Fibroblast of lung (primary cell): ENCODE data around the gene HLA-DMA. TPM values are rescaled to one million over a fixed set of nuclear protein-coding genes. Genes with fewer than 3 reads are reported as not detected.

Source experiments
- DNase-seq, 2 donors: peaks; one replicate each; pipeline versions ENCODE4 v3.0.0 to v3.0.0-alpha.2; 2010; ENCODE audit warnings: low read depth in 2 of 2
- H2AFZ ChIP-seq: 2 replicates; pipeline ENCODE4 v1.5.1; 2012; ENCODE audit warnings: low read length, control low read depth, inconsistent platforms
- H3K27ac ChIP-seq: 2 replicates; pipeline ENCODE4 v1.5.1; 2011; ENCODE audit warnings: low read length, control low read depth; ENCODE audit not compliant: insufficient read depth
- H3K27me3 ChIP-seq: 2 replicates; pipeline ENCODE4 v1.5.1; 2011; ENCODE audit warnings: mild to moderate bottlenecking, low read length; ENCODE audit not compliant: control insufficient read depth, insufficient read depth
- H3K36me3 ChIP-seq: 2 replicates; pipeline ENCODE4 v1.5.1; 2011; ENCODE audit warnings: low read length; ENCODE audit not compliant: control insufficient read depth, insufficient read depth
- H3K4me1 ChIP-seq: 2 replicates; pipeline ENCODE4 v1.5.1; 2011; ENCODE audit warnings: low read length; ENCODE audit not compliant: control insufficient read depth, insufficient read depth; ENCODE audit errors: extremely low read depth
- H3K4me2 ChIP-seq: 2 replicates; pipeline ENCODE4 v1.5.1; 2011; ENCODE audit warnings: low read length, control low read depth; ENCODE audit not compliant: insufficient read depth; ENCODE audit errors: extremely low read depth
- H3K4me3 ChIP-seq, 4 experiments: fragments of 200-600 bp in 1 of 4; sonication (generic) in 1 of 4; replicated peaks in 1 of 4; 2 replicates each; pipeline ENCODE4 v1.5.1; 2011 to 2016; ENCODE audit warnings: low read length in 4 of 4, low read depth in 3 of 4, mild to moderate bottlenecking in 3 of 4, control low read depth in 2 of 4, inconsistent platforms in 1 of 4, mixed read lengths in 1 of 4; ENCODE audit not compliant: insufficient read depth in 1 of 4; ENCODE audit errors: control extremely low read depth in 1 of 4
- H3K79me2 ChIP-seq: 2 replicates; pipeline ENCODE4 v1.5.1; 2012; ENCODE audit warnings: mild to moderate bottlenecking, low read length, inconsistent platforms; ENCODE audit not compliant: control insufficient read depth, insufficient read depth
- H3K9ac ChIP-seq: 2 replicates; pipeline ENCODE4 v1.5.1; 2011; ENCODE audit warnings: mild to moderate bottlenecking, low read length, control low read depth; ENCODE audit not compliant: insufficient read depth
- H3K9me3 ChIP-seq: 2 replicates; pipeline ENCODE4 v1.5.1; 2012; ENCODE audit warnings: low read depth, low read length; ENCODE audit not compliant: control insufficient read depth, insufficient read depth
- H4K20me1 ChIP-seq: 2 replicates; pipeline ENCODE4 v1.5.1; 2011; ENCODE audit warnings: low read length; ENCODE audit not compliant: control insufficient read depth, insufficient read depth; ENCODE audit errors: extremely low read depth
- EZH2 ChIP-seq: IDR thresholded peaks from 2 replicates; pipeline ENCODE4 v1.5.1; 2012; ENCODE audit warnings: low read length, control low read depth, mild to moderate bottlenecking; ENCODE audit errors: missing control alignments
- polyA plus RNA-seq, 2 donors: library from polyadenylated mRNA; depleted of rRNA in 1 of 2; stranded (reverse) in 1 of 2; unstranded in 1 of 2; fragments of >200 nt; gene quantifications; 2 replicates each; pipeline ENCODE4 v1.2.1, GENCODE V29; 2011 to 2012; ENCODE audit warnings: missing spikeins in 1 of 2
- total RNA-seq: library from RNA; depleted of rRNA; stranded (reverse); fragments of >200 nt; gene quantifications from 2 replicates; pipeline ENCODE4 v1.2.1, GENCODE V29; 2014
- TF ChIP-seq, protein P1 (sequence below), 2 donors: IDR thresholded peaks in 1 of 2; conservative IDR thresholded peaks in 1 of 2; 1 replicate in 1 of 2; 2 replicates in 1 of 2; pipeline ENCODE4 v1.5.1; 2011 to 2012; ENCODE audit warnings: low read length in 2 of 2, control low read depth in 1 of 2, inconsistent platforms in 1 of 2, low read depth in 1 of 2, mild to moderate bottlenecking in 1 of 2

HLA-DMA gene
- total and polyA plus RNA-seq, 2 donors (not counting 1 experiment from before 2014, with no cell fraction given): 7.1 to 12.1 TPM

GRCh38 chr6:32972353-32973143 lies 19.7 kb upstream of the HLA-DMA start:
- Histone ChIP-seq H3K4me3 (peak overlapping the region; percentile 51 to 100 (median 98)), H3K4me2 (no peak overlapping the region), H4K20me1 (peaks cover 22% of the 10 kb centered on the region), H3K9me3 (no peaks in the 10 kb centered on the region), H3K79me2 (peaks cover 61% of the 10 kb centered on the region), H3K4me1 (peaks cover 5% of the 10 kb centered on the region), H3K27me3 (no peaks in the 10 kb centered on the region), H3K27ac (peak overlapping the region; percentile 75), H3K36me3 (peaks cover 27% of the 10 kb centered on the region), H2AFZ (no peak overlapping the region), H3K9ac (peak overlapping the region; percentile 70)
- TF ChIP-seq EZH2: no peak
- TF ChIP-seq, protein P1, sequence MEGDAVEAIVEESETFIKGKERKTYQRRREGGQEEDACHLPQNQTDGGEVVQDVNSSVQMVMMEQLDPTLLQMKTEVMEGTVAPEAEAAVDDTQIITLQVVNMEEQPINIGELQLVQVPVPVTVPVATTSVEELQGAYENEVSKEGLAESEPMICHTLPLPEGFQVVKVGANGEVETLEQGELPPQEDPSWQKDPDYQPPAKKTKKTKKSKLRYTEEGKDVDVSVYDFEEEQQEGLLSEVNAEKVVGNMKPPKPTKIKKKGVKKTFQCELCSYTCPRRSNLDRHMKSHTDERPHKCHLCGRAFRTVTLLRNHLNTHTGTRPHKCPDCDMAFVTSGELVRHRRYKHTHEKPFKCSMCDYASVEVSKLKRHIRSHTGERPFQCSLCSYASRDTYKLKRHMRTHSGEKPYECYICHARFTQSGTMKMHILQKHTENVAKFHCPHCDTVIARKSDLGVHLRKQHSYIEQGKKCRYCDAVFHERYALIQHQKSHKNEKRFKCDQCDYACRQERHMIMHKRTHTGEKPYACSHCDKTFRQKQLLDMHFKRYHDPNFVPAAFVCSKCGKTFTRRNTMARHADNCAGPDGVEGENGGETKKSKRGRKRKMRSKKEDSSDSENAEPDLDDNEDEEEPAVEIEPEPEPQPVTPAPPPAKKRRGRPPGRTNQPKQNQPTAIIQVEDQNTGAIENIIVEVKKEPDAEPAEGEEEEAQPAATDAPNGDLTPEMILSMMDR (conservative IDR thresholded peaks at IDR 0.05 in 1 of 2, IDR thresholded peaks at IDR 0.05 in 1 of 2; ENCODE audit: low read depth in 1 of 2, low read length in 2 of 2): no peak
- no peak for DNase-seq

DNA sequence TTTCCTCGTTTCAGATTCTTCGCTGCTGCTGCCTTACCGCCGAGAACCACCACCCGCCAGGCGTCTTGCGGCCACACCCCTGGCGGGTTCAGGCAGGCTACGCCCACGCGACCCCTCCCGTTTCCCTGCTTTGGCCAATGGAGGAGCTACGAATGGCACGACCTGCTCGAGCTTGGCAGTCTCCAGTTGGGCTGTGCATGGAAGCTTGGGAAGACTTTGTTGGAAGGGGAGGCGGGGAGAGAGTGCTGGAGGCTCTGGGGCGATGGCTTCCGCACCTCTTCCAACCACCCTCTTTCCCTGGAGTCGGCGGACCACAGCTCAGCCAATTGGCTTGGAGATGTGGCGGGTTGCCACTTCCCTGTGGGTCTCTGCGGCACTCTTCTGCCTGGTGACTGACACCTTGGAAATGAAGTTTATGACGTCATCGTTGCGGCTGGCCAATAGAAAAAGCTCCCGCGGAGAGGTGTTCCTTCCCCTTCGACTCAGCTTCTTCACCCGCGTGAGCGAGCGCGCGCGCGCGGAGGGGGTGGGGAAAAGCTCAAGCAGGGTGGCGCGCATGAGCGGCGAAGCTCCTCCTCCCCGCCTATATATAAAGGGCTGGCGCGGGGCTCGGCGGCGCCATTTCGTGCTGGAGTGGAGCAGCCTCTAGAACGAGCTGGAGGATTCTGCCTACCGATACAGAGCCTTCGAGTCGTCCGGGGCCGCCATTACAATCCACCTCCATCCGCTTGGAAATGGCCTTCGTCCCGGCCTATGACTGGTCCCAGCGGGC lies 18.9 kb upstream of the HLA-DMA start:
- no peak overlapping the region for H2AFZ ChIP-seq
- H3K4me3 ChIP-seq: peak overlapping the region; percentile 61 to 100 (median 98)
- DNase-seq: peak; percentile 100
- peaks cover 27% of the 10 kb centered on the region for H3K36me3 ChIP-seq
- peak overlapping the region; percentile 97 for H3K9ac ChIP-seq
- peak overlapping the region; percentile 89 for H3K4me2 ChIP-seq
- H3K4me1 ChIP-seq: peaks cover 10% of the 10 kb centered on the region
- peak overlapping the region; percentile 100 for H3K27ac ChIP-seq
- no peak for TF ChIP-seq EZH2
- TF ChIP-seq, protein P1 (conservative IDR thresholded peaks at IDR 0.05 in 1 of 2, IDR thresholded peaks at IDR 0.05 in 1 of 2; ENCODE audit: low read depth in 1 of 2, low read length in 2 of 2): no peak
- peaks cover 22% of the 10 kb centered on the region for H4K20me1 ChIP-seq
- no peaks in the 10 kb centered on the region for H3K9me3 ChIP-seq
- H3K79me2 ChIP-seq: peaks cover 55% of the 10 kb centered on the region
- no peaks in the 10 kb centered on the region for H3K27me3 ChIP-seq

DNA sequence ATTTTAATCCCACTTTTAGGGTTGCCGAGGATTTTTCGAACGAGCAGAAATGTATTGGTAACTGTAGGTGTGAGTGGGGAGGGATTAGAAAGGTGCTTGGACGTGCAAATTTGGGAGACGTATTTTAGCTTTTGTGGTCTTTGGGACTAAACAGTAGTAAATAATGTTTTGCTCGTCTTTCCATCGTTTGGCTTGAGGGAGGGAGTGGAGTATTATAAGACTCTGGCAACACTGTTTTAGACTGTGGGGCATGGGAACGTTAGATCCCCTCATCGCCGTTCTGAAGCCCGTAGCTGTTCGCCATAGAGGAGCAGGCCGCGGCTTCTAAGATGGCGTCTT lies 18.3 kb upstream of the HLA-DMA start:
- Histone ChIP-seq H3K4me1 (peaks cover 13% of the 10 kb centered on the region), H3K9me3 (no peaks in the 10 kb centered on the region), H3K36me3 (peaks cover 22% of the 10 kb centered on the region), H3K27ac (peak overlapping the region; percentile 100), H3K27me3 (no peaks in the 10 kb centered on the region), H3K4me3 (peak overlapping the region; percentile 61 to 96 (median 68)), H3K4me2 (peak overlapping the region; percentile 89), H2AFZ (no peak overlapping the region), H4K20me1 (peaks cover 20% of the 10 kb centered on the region), H3K79me2 (peaks cover 50% of the 10 kb centered on the region), H3K9ac (peak overlapping the region; percentile 97)
- TF ChIP-seq EZH2: no peak
- TF ChIP-seq, protein P1 (conservative IDR thresholded peaks at IDR 0.05 in 1 of 2, IDR thresholded peaks at IDR 0.05 in 1 of 2; ENCODE audit: low read depth in 1 of 2, low read length in 2 of 2): no peak
- no peak for DNase-seq
